Measurements from ENCODE around the gene ERFE. TPM values are rescaled to one million over a fixed set of nuclear protein-coding genes. Genes with fewer than 3 reads are reported as not detected.
A peak's percentile ranks its signal among the peaks of the same experiment; 100 is the strongest.

The ERFE gene
- total RNA-seq, 1 donor from 2014 or later: 0.58 TPM

GRCh38 chr2:238176613-238177012, 17.8 kb downstream of the ERFE start:
- intact Hi-C loops (cut with DNase I): no loop called here
- DNase-seq (ENCODE audit: low spot score): no peak
- ATAC-seq: no peak

- no peak for ATAC-seq
- DNase-seq (ENCODE audit: low spot score): no peak
- intact Hi-C loops (cut with DNase I): no loop called here
Observed at GRCh38 chr2:238180554-238180953, 21.8 kb downstream of the ERFE start.

- no peak for ATAC-seq
- intact Hi-C loops (cut with DNase I): no loop called here
- no peak for DNase-seq (ENCODE audit: low spot score)
Observed at GRCh38 chr2:238182362-238182761, 23.6 kb downstream of the ERFE start.

- DNase-seq (ENCODE audit: low spot score) (no peak), ATAC-seq (no peak)
- intact Hi-C loops (cut with DNase I): no loop called here
Observed at GRCh38 chr2:238183821-238184220, 25.1 kb downstream of the ERFE start.

- DNase-seq (ENCODE audit: low spot score) (no peak), ATAC-seq (no peak)
- intact Hi-C loops (cut with DNase I): no loop called here
Observed at GRCh38 chr2:238187618-238188548, 29.1 kb downstream of the ERFE start.

- intact Hi-C loops (cut with DNase I): no loop called here
- no peak for ATAC-seq
Observed at GRCh38 chr2:238190445-238190844, 31.7 kb downstream of the ERFE start.

GRCh38 chr2:238202326-238203093, 43.7 kb downstream of the ERFE start:
- ATAC-seq: no peak
- intact Hi-C loops (cut with DNase I): no loop called here
- DNase-seq (ENCODE audit: low spot score): no peak

More at GRCh38 chr2:238190445-238190844, 31.7 kb downstream of the ERFE start:
- DNase-seq (ENCODE audit: low spot score): no peak

GRCh38 chr2:238203094-238203972, 44.6 kb downstream of the ERFE start, which contains the start of gene ILKAP:
TSS of gene ILKAP (minus strand) at chr2:238203695. CDS start at chr2:238203553, 142 bp downstream.
- peak; percentile 92 for DNase-seq (ENCODE audit: low spot score)
- intact Hi-C loops (cut with DNase I): no loop called here

GRCh38 chr2:238203973-238204683, 45.4 kb downstream of the ERFE start:
- intact Hi-C loops (cut with DNase I): no loop called here
- ATAC-seq: peak; percentile 38
- no peak for DNase-seq (ENCODE audit: low spot score)

More at GRCh38 chr2:238203094-238203972, 44.6 kb downstream of the ERFE start, which contains the start of gene ILKAP:
- peak; percentile 98 for ATAC-seq

- ATAC-seq (no peak), DNase-seq (ENCODE audit: low spot score) (no peak)
- intact Hi-C loops (cut with DNase I): no loop called here
Observed at GRCh38 chr2:238207006-238207405, 48.2 kb downstream of the ERFE start.

GRCh38 chr2:238216651-238217184, 57.9 kb downstream of the ERFE start:
- peak; percentile 63 for DNase-seq (ENCODE audit: low spot score)
- peak; percentile 74 for ATAC-seq
- intact Hi-C loops (cut with DNase I): no loop called here

Other genes with a start within 250 kb of the ERFE start
- 32.6 TPM for gene UBE2F, start 192.0 kb upstream of the ERFE start, total RNA-seq
- 15.1 TPM for gene SCLY, start 98.0 kb upstream of the ERFE start, total RNA-seq
- gene ESPNL, start 58.6 kb upstream of the ERFE start, total RNA-seq: not detected
- gene KLHL30, start 20.3 kb upstream of the ERFE start, total RNA-seq: 1.1 TPM
- gene ILKAP, start 44.7 kb downstream of the ERFE start, total RNA-seq: 61.7 TPM
- gene HES6, start 81.1 kb downstream of the ERFE start, total RNA-seq: 6.1 TPM
- 24.7 TPM for gene PER2, start 129.6 kb downstream of the ERFE start, total RNA-seq
- 33.4 TPM for gene TRAF3IP1, start 161.5 kb downstream of the ERFE start, total RNA-seq